Liver (tissue), 9 donors: Measurements from ENCODE around the gene EVC2. TPM values are rescaled to one million over a fixed set of nuclear protein-coding genes. Genes with fewer than 3 reads are reported as not detected.

Experiments
- DNase-seq: peaks from one replicate; pipeline ENCODE4 v3.0.0-alpha.2; 2017; ENCODE audit warnings: low spot score
- H3K27ac ChIP-seq, 2 donors: one replicate each; pipeline ENCODE4 v1.7.0; 2013; ENCODE audit warnings: inconsistent platforms in 2 of 2, low read length in 2 of 2, control low read depth in 1 of 2, low read depth in 1 of 2, mild to moderate bottlenecking in 1 of 2
- H3K27me3 ChIP-seq, 4 donors: one replicate each; pipeline versions ENCODE4 v1.6.1 to v1.7.0; 2013; ENCODE audit warnings: low read length in 3 of 4, inconsistent platforms in 1 of 4, mild to moderate bottlenecking in 1 of 4, moderate library complexity in 1 of 4; ENCODE audit not compliant: control insufficient read depth in 4 of 4, insufficient read depth in 4 of 4
- H3K36me3 ChIP-seq, 4 donors: one replicate each; pipeline versions ENCODE4 v1.6.1 to v1.7.0; 2013; ENCODE audit warnings: low read length in 3 of 4, mild to moderate bottlenecking in 3 of 4, low read depth in 1 of 4, moderate library complexity in 1 of 4; ENCODE audit not compliant: control insufficient read depth in 4 of 4, insufficient read depth in 3 of 4
- H3K4me1 ChIP-seq, 4 donors: one replicate each; pipeline versions ENCODE4 v1.6.1 to v1.7.0; 2013; ENCODE audit warnings: low read length in 3 of 4, mild to moderate bottlenecking in 3 of 4, moderate library complexity in 1 of 4; ENCODE audit not compliant: control insufficient read depth in 4 of 4, insufficient read depth in 4 of 4
- H3K4me3 ChIP-seq, 3 donors: one replicate each; pipeline versions ENCODE4 v1.6.1 to v1.7.0; 2013; ENCODE audit warnings: low read length in 3 of 3, control low read depth in 1 of 3, low read depth in 1 of 3, mild to moderate bottlenecking in 1 of 3
- H3K9ac ChIP-seq, 2 donors: one replicate each; pipeline ENCODE4 v1.7.0; 2013; ENCODE audit warnings: low read length in 2 of 2, mild to moderate bottlenecking in 2 of 2, moderate library complexity in 2 of 2, control low read depth in 1 of 2, low read depth in 1 of 2
- H3K9me3 ChIP-seq, 4 donors: one replicate each; pipeline versions ENCODE4 v1.6.1 to v1.7.0; 2013; ENCODE audit warnings: low read length in 3 of 4; ENCODE audit not compliant: control insufficient read depth in 4 of 4
- CTCF ChIP-seq: fragments of 150-350 bp; IDR thresholded peaks from 2 replicates; pipeline ENCODE4 v1.5.1; 2017; ENCODE audit warnings: improper control_type of control experiment, low read depth, low read length; ENCODE audit not compliant: missing input control
- FOXA1 ChIP-seq: IDR thresholded peaks from 2 replicates; pipeline ENCODE4 v1.6.1; 2016; ENCODE audit warnings: antibody characterized with exemption
- GABPA ChIP-seq, 2 donors: IDR thresholded peaks in 1 of 2; conservative IDR thresholded peaks in 1 of 2; 2 replicates each; pipeline ENCODE4 v1.6.1; 2016; ENCODE audit warnings: antibody characterized with exemption in 2 of 2, mild to moderate bottlenecking in 1 of 2, moderate library complexity in 1 of 2
- HNF4A ChIP-seq, 2 donors: conservative IDR thresholded peaks; 2 replicates each; pipeline ENCODE4 v1.6.1; 2016; ENCODE audit warnings: antibody characterized with exemption in 2 of 2, mild to moderate bottlenecking in 2 of 2
- TAF1 ChIP-seq: conservative IDR thresholded peaks from 2 replicates; pipeline ENCODE4 v1.6.1; 2016; ENCODE audit warnings: antibody characterized with exemption, mild to moderate bottlenecking
- ZBTB33 ChIP-seq: IDR thresholded peaks from 2 replicates; pipeline ENCODE4 v1.6.1; 2016; ENCODE audit warnings: antibody characterized with exemption
- WGBS: extraction: QIAGEN DNeasy Blood & Tissue Kit; methylation state at CpG from one replicate; pipeline ENCODE4 v1.1.7; 2013; 5-methylcytosine and 5-hydroxymethylcytosine counted together
- polyA plus RNA-seq, 2 donors: library from polyadenylated mRNA; stranded (reverse) in 1 of 2; unstranded in 1 of 2; fragments of 200-250 nt in 1 of 2; fragments of >200 nt in 1 of 2; fragmentation: Nextera tagmentation in 1 of 2; extraction: Ambion mirVana in 1 of 2; gene quantifications; one replicate each; pipeline versions ENCODE4 v1.2.1 to v1.2.3, GENCODE V29; 2013 to 2015
- total RNA-seq, 2 donors: library from RNA; depleted of rRNA; stranded (reverse); fragments of >200 nt; gene quantifications; one replicate each; pipeline ENCODE4 v1.2.3, GENCODE V29; 2014
- donor health status: healthy.
- donor health status: healthy.
- donor health status: healthy.
- donor health status: healthy.
- donor health status: healthy.

The EVC2 gene
- total and polyA plus RNA-seq, 4 donors: 0.26 to 1.3 (median 0.57) TPM

GRCh38 chr4:5719350-5720055 is 11.1 kb upstream of the EVC2 start (continued):
- TF ChIP-seq ZBTB33 (no peak), GABPA (IDR thresholded peaks at IDR 0.05 in 1 of 2, conservative IDR thresholded peaks at IDR 0.05 in 1 of 2) (no peak)

GRCh38 chr4:5718411-5718810 is 10.1 kb upstream of the EVC2 start:
- no peaks in the 10 kb centered on the region for H3K9me3 ChIP-seq
- H3K4me1 ChIP-seq: peaks cover 0 to 18% (median 15%) of the 10 kb centered on the region in 4 donors
- H3K27me3 ChIP-seq: peaks cover 0 to 2% (median 0%) of the 10 kb centered on the region in 4 donors
- TF ChIP-seq TAF1: no peak
- no peak overlapping the region for H3K27ac ChIP-seq
- H3K36me3 ChIP-seq: no peaks in the 10 kb centered on the region
- no peak overlapping the region for H3K4me3 ChIP-seq
- 61% methylated on average over 4 of the region's 4 CpGs for WGBS
- no peak overlapping the region for H3K9ac ChIP-seq
- no peak for DNase-seq

- TF ChIP-seq CTCF (no peak), HNF4A (conservative IDR thresholded peaks at IDR 0.05) (peak in 1 of 2 donors; percentile 26)
- no peak overlapping the region for H3K4me3 ChIP-seq
- DNase-seq: no peak
- no peak overlapping the region for H3K9ac ChIP-seq
- peak overlapping the region in 1 of 2 donors; percentile 46 for H3K27ac ChIP-seq
- peaks cover 0 to 15% (median 12%) of the 10 kb centered on the region in 4 donors for H3K4me1 ChIP-seq
- no peaks in the 10 kb centered on the region for H3K36me3 ChIP-seq
- H3K27me3 ChIP-seq: peaks cover 0 to 2% (median 0%) of the 10 kb centered on the region in 4 donors
- peaks cover 0 to 2% (median 0%) of the 10 kb centered on the region in 4 donors for H3K9me3 ChIP-seq
- 47% methylated on average over 4 of the region's 4 CpGs for WGBS
These were observed 9.2 kb upstream of the EVC2 start for GRCh38 chr4:5717449-5718158.

- H3K27me3 ChIP-seq: peaks cover 0 to 7% (median 2%) of the 10 kb centered on the region in 4 donors
- 75% methylated on average over 2 of the region's 2 CpGs for WGBS
- TF ChIP-seq FOXA1: no peak
- peaks cover 0 to 17% (median 8%) of the 10 kb centered on the region in 4 donors for H3K4me1 ChIP-seq
- no peak overlapping the region for H3K9ac ChIP-seq
- no peaks in the 10 kb centered on the region for H3K36me3 ChIP-seq
- peaks cover 0 to 2% (median 0%) of the 10 kb centered on the region in 4 donors for H3K9me3 ChIP-seq
- DNase-seq: no peak
- no peak overlapping the region for H3K27ac ChIP-seq
- no peak overlapping the region for H3K4me3 ChIP-seq
These were observed 8.0 kb upstream of the EVC2 start for GRCh38 chr4:5716391-5716790.
